CD4-positive, alpha-beta T cell (primary cell): Measurements from ENCODE around the gene SLC35C1. TPM values are rescaled to one million over a fixed set of nuclear protein-coding genes. Genes with fewer than 3 reads are reported as not detected.

Experiments used
- ATAC-seq: fragments of 200-7000 bp; cut with Tn5 transposase; one replicate; pipeline ENCODE4 v1.10.0; 2022; ENCODE audit warnings: mild to moderate bottlenecking; ENCODE audit not compliant: poor library complexity
- CTCF ChIA-PET: fragments of 350-600 bp; sonication (Branson Sonifier 250); formaldehyde crosslinking; loops from one replicate; lab custom pipeline; 2021; ENCODE audit warnings: antibody characterized with exemption, inconsistent platforms; lab: Charles Lee
- POLR2A ChIA-PET: fragments of 350-600 bp; sonication (Branson Sonifier 250); formaldehyde crosslinking; loops from one replicate; lab custom pipeline; 2021; ENCODE audit warnings: antibody characterized with exemption, inconsistent platforms; lab: Charles Lee
- DNase-seq, 14 experiments: peaks; one replicate each; pipeline ENCODE4 v3.0.0-alpha.2; 2013 to 2020; ENCODE audit warnings: mixed read lengths in 2 of 14
- H3K27ac ChIP-seq, 2 donors: one replicate each; pipeline versions ENCODE4 v1.5.1 to v1.7.0; 2013; ENCODE audit warnings: low read length in 2 of 2, low read depth in 1 of 2, mild to moderate bottlenecking in 1 of 2
- H3K27me3 ChIP-seq, 2 experiments: 1 replicate in 1 of 2; 2 replicates in 1 of 2; pipeline versions ENCODE4 v1.6.1 to v1.7.0; 2013; ENCODE audit warnings: low read length in 2 of 2, control low read depth in 1 of 2, mild to moderate bottlenecking in 1 of 2, moderate library complexity in 1 of 2; ENCODE audit not compliant: insufficient read depth in 2 of 2, control insufficient read depth in 1 of 2
- H3K36me3 ChIP-seq: one replicate; pipeline ENCODE4 v1.6.1; 2013; ENCODE audit warnings: low read length, control low read depth; ENCODE audit not compliant: insufficient read depth
- H3K4me1 ChIP-seq: one replicate; pipeline ENCODE4 v1.6.1; 2013; ENCODE audit warnings: low read length, control low read depth; ENCODE audit not compliant: insufficient read depth
- H3K4me3 ChIP-seq: one replicate; pipeline ENCODE4 v1.5.1; 2013; ENCODE audit warnings: mild to moderate bottlenecking, low read length, moderate library complexity
- H3K9me3 ChIP-seq, 2 experiments: 1 replicate in 1 of 2; 2 replicates in 1 of 2; pipeline versions ENCODE4 v1.6.1 to v1.7.0; 2013; ENCODE audit warnings: low read length in 2 of 2, mild to moderate bottlenecking in 2 of 2, control low read depth in 1 of 2, moderate library complexity in 1 of 2; ENCODE audit not compliant: control insufficient read depth in 1 of 2, insufficient read depth in 1 of 2
- H3K27ac Mint-ChIP-seq: one replicate; pipeline ENCODE4 v1.8.0; 2020; ENCODE audit warnings: mixed read lengths
- H3K27me3 Mint-ChIP-seq: one replicate; pipeline ENCODE4 v1.8.0; 2021; ENCODE audit warnings: mixed read lengths
- H3K36me3 Mint-ChIP-seq: one replicate; pipeline ENCODE4 v1.8.0; 2021; ENCODE audit warnings: low read depth, mixed read lengths
- H3K4me1 Mint-ChIP-seq: one replicate; pipeline ENCODE4 v1.8.0; 2021; ENCODE audit warnings: low read depth, mixed read lengths
- H3K4me3 Mint-ChIP-seq: one replicate; pipeline ENCODE4 v1.8.0; 2020; ENCODE audit warnings: mild to moderate bottlenecking, mixed read lengths
- H3K9me3 Mint-ChIP-seq: one replicate; pipeline ENCODE4 v1.8.0; 2020; ENCODE audit warnings: mixed read lengths
- CTCF ChIP-seq: fragments of 200-600 bp; IDR thresholded peaks from one replicate; pipeline ENCODE4 v1.8.0; 2022; ENCODE audit warnings: antibody characterized with exemption, mild to moderate bottlenecking
- intact Hi-C, 2 experiments: fragments of 100-400 bp; cut with DNase I in 1 of 2; cut with micrococcal nuclease in 1 of 2; formaldehyde crosslinking; loops; one replicate each; pipeline versions ENCODE4 v1.15.1 to v1.9.0; 2023 to 2025; cut with DNase I, micrococcal nuclease
- total RNA-seq, 174 experiments: library from RNA in 2 of 174; stranded (reverse) in 2 of 174; gene quantifications; one replicate each; pipeline ENCODE4 v1.2.3 and lab custom pipeline; 2021 to 2026

Gene SLC35C1
- total RNA-seq, 2 experiments from 2014 or later = 4.4 to 4.9 TPM

GRCh38 chr11:45843158-45843924 is 38.4 kb downstream of the SLC35C1 start:
- no peaks in the 10 kb centered on the region for H3K27me3 ChIP-seq
- intact Hi-C loops = loop anchor here (1.0 to 10.0 kb wide), 6 partner anchors 38 to 1924 kb away; partner anchors contain the start of genes ATG13 (in 1 of the 2), FNBP4 (in 1 of the 2), HARBI1 (in 1 of the 2) and SLC35C1 (in 1 of the 2)
- peaks cover 37% of the 10 kb centered on the region for H3K4me1 Mint-ChIP-seq
- peak; percentile 95 for TF ChIP-seq CTCF
- no peaks in the 10 kb centered on the region for H3K27me3 Mint-ChIP-seq
- ATAC-seq = peak; percentile 58
- peak overlapping the region; percentile 73 for H3K27ac Mint-ChIP-seq
- peak; percentile 76 to 97 (median 86) for DNase-seq
- peak overlapping the region; percentile 12 for H3K4me3 Mint-ChIP-seq
- H3K36me3 ChIP-seq = no peaks in the 10 kb centered on the region
- H3K4me3 ChIP-seq = no peak overlapping the region
- ChIA-PET CTCF (interaction anchor here (0.5 to 3.3 kb wide), 7 partner anchors 9 to 820 kb away, joined by 3 to 14 read pairs (median 4); partner anchors contain the start of gene PEX16), POLR2A (interaction anchor here (1.0 kb wide), 2 partner anchors 9 to 74 kb away, joined by 3 to 4 read pairs; partner anchors contain the start of gene PEX16)
- peaks cover 26% of the 10 kb centered on the region for H3K4me1 ChIP-seq
- H3K9me3 ChIP-seq = no peaks in the 10 kb centered on the region
- H3K9me3 Mint-ChIP-seq = no peaks in the 10 kb centered on the region
- H3K36me3 Mint-ChIP-seq = peaks cover 5% of the 10 kb centered on the region
- peak overlapping the region; percentile 26 to 56 for H3K27ac ChIP-seq

GRCh38 chr11:45844822-45845578 is 40.1 kb downstream of the SLC35C1 start:
- H3K9me3 Mint-ChIP-seq = no peaks in the 10 kb centered on the region
- intact Hi-C loops = loop anchor here (5.0 to 10.0 kb wide), 7 partner anchors 162 to 1922 kb away; partner anchors contain the start of genes ATG13 (in 1 of the 2), CELF1 (in 1 of the 2), CSTPP1 (in 1 of the 2) and FNBP4 (in 1 of the 2)
- TF ChIP-seq CTCF = no peak
- no peaks in the 10 kb centered on the region for H3K36me3 ChIP-seq
- ATAC-seq = no peak
- CTCF ChIA-PET = interaction anchor here (1.3 to 3.3 kb wide), 2 partner anchors 73 to 74 kb away, joined by 3 to 14 read pairs; no protein-coding TSS in a partner anchor
- H3K27me3 ChIP-seq = no peaks in the 10 kb centered on the region
- no peaks in the 10 kb centered on the region for H3K9me3 ChIP-seq
- POLR2A ChIA-PET = interaction anchor here (1.4 to 3.6 kb wide), 2 partner anchors 40 to 73 kb away, joined by 5 to 43 read pairs; partner anchors contain the start of genes PEX16 and SLC35C1
- no peak overlapping the region for H3K4me3 ChIP-seq
- peaks cover 37% of the 10 kb centered on the region for H3K4me1 ChIP-seq
- H3K4me1 Mint-ChIP-seq = peaks cover 51% of the 10 kb centered on the region
- H3K27ac ChIP-seq = no peak overlapping the region
- no peak for DNase-seq
- H3K36me3 Mint-ChIP-seq = peaks cover 11% of the 10 kb centered on the region
- H3K27ac Mint-ChIP-seq = peak overlapping the region; percentile 100
- peak overlapping the region; percentile 96 for H3K4me3 Mint-ChIP-seq
- H3K27me3 Mint-ChIP-seq = no peaks in the 10 kb centered on the region

GRCh38 chr11:45846174-45846675 is 41.3 kb downstream of the SLC35C1 start:
- H3K4me3 Mint-ChIP-seq = peak overlapping the region; percentile 96
- peak overlapping the region; percentile 100 for H3K27ac Mint-ChIP-seq
- peak overlapping the region; percentile 91 to 93 for H3K27ac ChIP-seq

More at GRCh38 chr11:45846174-45846675, 41.3 kb downstream of the SLC35C1 start:
- TF ChIP-seq CTCF = no peak
- H3K4me1 ChIP-seq = peaks cover 37% of the 10 kb centered on the region
- DNase-seq (peak in 1 of 14 experiments; percentile 12), ATAC-seq (no peak)
- POLR2A ChIA-PET = interaction anchor here (0.7 to 3.6 kb wide), 11 partner anchors 11 to 1091 kb away, joined by 3 to 43 read pairs (median 4); partner anchors contain the start of genes CSTPP1, PEX16 and SLC35C1
- no peaks in the 10 kb centered on the region for H3K9me3 ChIP-seq
- peak overlapping the region; percentile 94 for H3K4me3 ChIP-seq
- Mint-ChIP-seq H3K27me3 (no peaks in the 10 kb centered on the region), H3K36me3 (peaks cover 23% of the 10 kb centered on the region), H3K9me3 (no peaks in the 10 kb centered on the region), H3K4me1 (peaks cover 63% of the 10 kb centered on the region)
- CTCF ChIA-PET = interaction anchor here (0.7 to 1.3 kb wide), 4 partner anchors 10 to 160 kb away, joined by 3 to 5 read pairs (median 3); no protein-coding TSS in a partner anchor
- peaks cover 11% of the 10 kb centered on the region for H3K36me3 ChIP-seq
- H3K27me3 ChIP-seq = no peaks in the 10 kb centered on the region
- intact Hi-C loops = loop anchor here in 1 of 2 experiments (2.0 to 10.0 kb wide), 6 partner anchors 41 to 1706 kb away; partner anchors contain the start of genes ATG13, CELF1, CSTPP1 and HARBI1
